Large intestine (tissue), 3 donors: Measurements from ENCODE around the gene COA7. TPM values are rescaled to one million over a fixed set of nuclear protein-coding genes. Genes with fewer than 3 reads are reported as not detected.
A peak's percentile ranks its signal among the peaks of the same experiment; 100 is the strongest.
"Not testable (repeated sequence)": the region's sequence is repeated elsewhere in the genome, so short reads cannot be mapped to it uniquely, and the experiment has no call there.

Experiments
- DNase-seq, 2 donors: peaks; one replicate each; pipeline versions ENCODE4 v3.0.0 to v3.0.0-alpha.2; 2013
- H3K27ac ChIP-seq: one replicate; pipeline ENCODE4 v1.5.1; 2013; ENCODE audit warnings: low read length
- H3K27me3 ChIP-seq: 2 replicates; pipeline ENCODE4 v1.6.1; 2013; ENCODE audit warnings: low read length; ENCODE audit not compliant: control insufficient read depth, insufficient read depth
- H3K36me3 ChIP-seq: 2 replicates; pipeline ENCODE4 v1.6.1; 2013; ENCODE audit warnings: low read length; ENCODE audit not compliant: control insufficient read depth, insufficient read depth
- H3K4me1 ChIP-seq: one replicate; pipeline ENCODE4 v1.6.1; 2013; ENCODE audit warnings: low read length; ENCODE audit not compliant: control insufficient read depth, insufficient read depth
- H3K4me3 ChIP-seq: one replicate; pipeline ENCODE4 v1.5.1; 2013; ENCODE audit warnings: low read length
- H3K9me3 ChIP-seq: one replicate; pipeline ENCODE4 v1.6.1; 2013; ENCODE audit warnings: mild to moderate bottlenecking, low read depth, low read length, moderate library complexity; ENCODE audit not compliant: control insufficient read depth
- WGBS: methylation state at CpG from one replicate; pipeline ENCODE4 v1.1.5; 2013; ENCODE audit warnings: low lambda C conversion rate; ENCODE audit not compliant: insufficient coverage; 5-methylcytosine and 5-hydroxymethylcytosine counted together
- polyA plus RNA-seq: library from polyadenylated mRNA; unstranded; fragments of 120-200 nt; gene quantifications from one replicate; pipeline ENCODE4 v1.2.1, GENCODE V29; 2013

Gene COA7
- polyA plus RNA-seq, 1 donor = 19.9 TPM

DNA sequence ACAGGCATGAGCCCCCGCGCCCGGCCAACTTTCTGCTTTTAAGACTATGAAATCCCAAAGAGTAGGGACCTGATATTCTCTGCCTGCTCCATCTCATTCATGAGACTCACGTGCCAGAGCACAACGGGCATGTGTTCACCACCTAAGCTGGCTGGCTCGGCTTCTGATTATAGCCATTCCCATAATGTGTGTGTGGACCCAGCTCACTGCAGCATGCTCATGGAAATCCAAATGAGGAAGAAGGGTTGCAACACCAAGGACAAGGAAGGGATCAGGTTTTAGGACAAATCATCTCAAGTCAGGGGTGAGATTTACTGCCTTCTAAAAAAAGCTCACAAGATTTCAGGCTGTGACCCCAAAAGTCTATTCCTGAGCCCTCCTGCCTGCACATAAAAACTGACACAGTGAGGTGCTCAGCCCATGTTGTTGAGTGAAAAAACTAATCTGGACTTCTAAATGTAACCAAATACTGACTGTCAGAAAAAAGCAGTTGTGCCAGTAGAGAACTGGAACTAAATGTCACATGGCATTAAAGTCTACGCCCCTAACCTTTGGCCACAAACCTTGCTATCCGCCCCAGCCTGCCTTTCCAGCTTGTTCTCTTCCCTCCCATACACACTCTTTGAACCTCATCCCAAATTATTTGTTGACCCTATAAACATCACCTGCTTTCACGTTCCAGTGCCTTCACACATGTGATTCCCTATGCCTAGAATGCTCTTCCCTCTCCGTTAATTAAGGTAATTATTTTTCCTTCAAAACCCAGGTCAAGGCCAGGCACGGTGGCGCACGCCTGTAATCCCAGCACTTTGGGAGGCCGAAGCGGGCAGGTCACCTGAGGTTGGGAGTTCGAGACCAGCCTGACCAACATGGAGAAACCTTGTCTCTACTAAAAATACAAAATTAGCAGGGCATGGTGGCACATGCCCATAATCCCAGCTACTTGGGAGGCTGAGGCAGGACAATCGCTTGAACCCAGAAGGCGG is 9.1 kb upstream of the COA7 start:
- WGBS = 42% methylated on average over 2 of the region's 18 CpGs
- Histone ChIP-seq H3K27ac (no peak overlapping the region), H3K4me3 (no peak overlapping the region), H3K27me3 (no peaks in the 10 kb centered on the region), H3K36me3 (no peaks in the 10 kb centered on the region), H3K4me1 (peaks cover 4% of the 10 kb centered on the region), H3K9me3 (peaks cover 2% of the 10 kb centered on the region)
- DNase-seq = peak in 1 of 2 donors; percentile 53

DNA sequence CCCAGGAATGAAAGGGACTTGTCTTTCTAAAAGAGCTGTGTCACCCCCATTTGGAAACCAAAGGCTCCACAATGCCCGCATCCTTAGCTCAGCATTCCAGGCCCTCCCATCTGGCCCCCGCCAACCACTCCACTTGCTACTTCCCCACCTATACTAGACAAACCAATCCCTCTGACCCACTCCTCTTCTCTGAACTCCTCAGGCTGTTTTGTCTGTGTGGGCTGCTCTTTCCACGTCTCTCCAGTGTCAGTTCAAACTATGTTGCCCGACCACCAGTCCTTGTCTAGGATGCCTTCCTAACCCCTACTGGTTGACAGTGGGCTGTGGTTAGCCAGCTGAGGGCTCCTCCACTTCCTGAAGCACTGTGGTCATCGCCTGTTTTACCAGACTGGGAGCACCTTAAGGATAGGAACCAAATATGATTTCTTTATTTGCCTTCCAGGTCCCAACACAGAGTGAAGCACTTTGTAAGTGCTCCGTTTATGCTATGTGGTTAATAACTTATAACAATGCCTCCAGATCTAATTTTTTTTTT is 8.1 kb upstream of the COA7 start:
- Histone ChIP-seq H3K27ac (no peak overlapping the region), H3K4me1 (peaks cover 4% of the 10 kb centered on the region)
- WGBS = 100% methylated on average over 1 of the region's 6 CpGs

DNA sequence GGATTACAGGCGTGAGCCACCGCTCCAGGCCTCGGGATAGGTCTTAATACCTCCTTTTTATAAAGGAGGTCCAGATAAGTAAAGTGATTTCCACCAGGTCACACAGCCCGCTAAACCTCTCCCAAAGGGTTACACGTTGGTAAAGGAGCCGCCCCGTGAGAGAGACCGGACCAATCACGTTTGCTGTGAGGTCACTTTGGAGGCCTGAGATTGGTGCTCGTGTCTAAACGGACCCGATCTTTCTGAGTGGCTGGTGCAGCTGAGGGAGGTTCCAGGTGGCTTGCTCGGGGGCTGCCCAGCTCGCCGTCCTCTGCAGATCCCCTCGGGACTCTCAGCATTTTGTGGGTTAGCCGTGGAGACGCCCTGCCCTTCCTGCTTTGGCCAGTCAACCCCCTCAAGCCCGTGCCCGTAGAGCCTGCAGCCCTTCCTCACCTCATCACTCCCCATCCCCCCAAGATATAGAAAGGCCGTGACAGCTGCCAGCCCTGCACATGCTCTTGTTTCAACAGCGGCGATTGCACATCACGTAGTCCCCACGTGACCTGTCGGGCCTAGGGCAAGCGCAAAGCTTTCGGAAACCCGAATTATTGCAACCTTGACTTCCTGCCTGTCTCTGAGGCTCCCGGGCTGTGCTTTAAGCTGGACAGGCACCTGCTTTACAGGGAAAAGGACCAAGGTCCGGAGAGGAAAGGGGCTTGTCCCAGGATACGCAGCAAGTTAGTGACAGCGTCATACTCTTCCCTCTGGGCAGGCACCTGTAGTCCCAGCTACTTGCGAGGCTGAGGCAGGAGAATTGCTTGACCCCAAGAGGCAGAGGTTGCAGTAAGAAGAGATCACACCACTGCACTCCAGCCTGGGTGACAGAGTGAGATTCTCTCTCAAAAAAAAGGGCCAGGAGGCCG is 5.0 kb upstream of the COA7 start:
- Histone ChIP-seq H3K27me3 (no peaks in the 10 kb centered on the region), H3K4me1 (peaks cover 4% of the 10 kb centered on the region), H3K4me3 (peak overlapping the region; percentile 47), H3K36me3 (no peaks in the 10 kb centered on the region), H3K27ac (peak overlapping the region; percentile 91), H3K9me3 (peaks cover 2% of the 10 kb centered on the region)
- no CpG with 5 or more reads among the region's 35 CpGs for WGBS
- DNase-seq = peak; percentile 91 to 98

More for the DNA sequence above, 8.1 kb upstream of the COA7 start:
- H3K9me3 ChIP-seq = peaks cover 2% of the 10 kb centered on the region
- no peaks in the 10 kb centered on the region for H3K36me3 ChIP-seq
- no peaks in the 10 kb centered on the region for H3K27me3 ChIP-seq
- DNase-seq = no peak
- no peak overlapping the region for H3K4me3 ChIP-seq

DNA sequence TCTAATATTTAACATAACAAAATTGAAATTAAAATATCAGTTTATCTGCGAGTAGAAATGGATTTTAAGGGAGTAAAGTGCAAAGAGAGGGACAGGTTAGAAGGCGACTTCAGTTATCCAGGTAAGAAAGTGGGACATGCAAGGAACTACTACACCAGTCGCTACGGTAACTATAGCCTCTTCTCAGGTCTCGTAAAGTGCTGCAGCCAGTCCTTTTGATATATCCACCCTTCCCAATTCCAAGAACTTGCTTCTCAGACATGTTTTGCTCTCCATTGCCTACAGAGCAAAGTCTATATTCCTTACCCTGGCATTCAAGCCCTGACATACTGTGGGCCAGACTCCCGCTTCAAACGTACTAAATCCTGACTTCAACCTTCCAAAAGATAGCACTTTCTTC is 2.5 kb downstream of the COA7 start:
- H3K27ac ChIP-seq = no peak overlapping the region
- 100% methylated on average over 4 of the region's 7 CpGs for WGBS

DNA sequence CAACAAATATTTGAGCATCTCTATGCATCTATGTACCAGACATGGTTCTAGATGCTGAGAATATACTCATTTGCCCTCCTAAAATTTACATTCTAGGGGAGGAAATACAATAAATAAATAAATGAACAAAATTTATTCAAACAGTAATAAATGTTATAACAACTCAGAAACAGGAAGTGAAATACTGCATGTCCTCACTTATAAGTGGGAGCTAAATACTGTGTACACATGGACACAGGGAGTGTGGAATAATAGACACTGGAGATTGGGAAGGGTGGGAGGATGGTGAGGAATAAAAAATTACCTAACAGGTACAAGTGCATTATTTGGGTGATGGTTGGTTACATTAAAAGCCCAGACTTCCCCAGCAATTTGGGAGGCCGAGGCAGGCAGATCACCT is 4.3 kb downstream of the COA7 start:
- Histone ChIP-seq H3K27me3 (no peaks in the 10 kb centered on the region), H3K4me1 (no peaks in the 10 kb centered on the region), H3K9me3 (no peaks in the 10 kb centered on the region), H3K27ac (no peak overlapping the region), H3K4me3 (no peak overlapping the region), H3K36me3 (peaks cover 26% of the 10 kb centered on the region)
- WGBS = no CpG with 5 or more reads among the region's 1 CpG
- no peak for DNase-seq

More for the DNA sequence above, 2.5 kb downstream of the COA7 start:
- peaks cover 23% of the 10 kb centered on the region for H3K36me3 ChIP-seq
- no peaks in the 10 kb centered on the region for H3K4me1 ChIP-seq
- no peak for DNase-seq
- no peaks in the 10 kb centered on the region for H3K27me3 ChIP-seq
- no peaks in the 10 kb centered on the region for H3K9me3 ChIP-seq
- H3K4me3 ChIP-seq = no peak overlapping the region

DNA sequence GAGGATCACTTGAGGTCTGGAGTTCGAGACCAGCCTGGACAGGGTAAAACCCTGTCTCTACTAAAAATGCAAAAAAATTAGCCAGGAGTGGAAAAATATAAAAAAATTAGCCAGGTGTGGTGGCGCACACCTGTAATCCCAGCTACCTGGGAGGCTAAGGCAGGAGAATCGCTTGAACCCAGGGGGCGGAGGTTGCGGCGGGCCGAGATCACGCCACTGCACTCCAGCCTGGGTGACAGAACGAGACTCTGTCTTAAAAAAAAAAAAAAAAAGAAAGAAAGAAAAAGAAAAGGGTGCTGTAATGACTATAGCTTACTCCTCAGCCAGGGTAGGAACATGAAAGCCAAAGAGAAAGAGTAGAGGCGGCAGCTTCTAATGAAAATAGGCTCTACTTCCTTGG is 4.8 kb downstream of the COA7 start:
- not testable (repeated sequence) for H3K27ac ChIP-seq, DNase-seq, H3K27me3 ChIP-seq, H3K9me3 ChIP-seq, H3K4me1 ChIP-seq, H3K4me3 ChIP-seq
- H3K36me3 ChIP-seq = peaks cover 29% of the 10 kb centered on the region
- no CpG with 5 or more reads among the region's 10 CpGs for WGBS

DNA sequence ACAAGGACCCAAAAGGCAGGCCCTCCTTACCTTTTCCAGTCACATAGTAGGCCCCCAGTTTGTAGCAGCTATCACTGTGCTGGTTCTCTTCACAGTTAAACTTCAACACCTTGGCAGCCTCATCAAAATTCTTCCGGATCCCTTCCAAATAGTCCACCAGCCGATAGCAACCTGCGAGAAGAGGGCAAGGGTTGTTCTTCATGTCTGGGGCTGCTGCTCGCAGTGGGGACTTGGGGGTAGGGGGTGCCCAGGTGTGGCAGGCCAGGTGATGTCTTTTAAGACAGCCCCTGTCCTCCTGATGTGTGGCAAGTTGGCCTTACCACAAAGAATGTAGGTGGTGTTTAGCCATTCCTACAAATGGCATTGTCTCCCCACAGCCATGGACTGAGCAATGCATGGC is 5.5 kb downstream of the COA7 start:
- no peak for DNase-seq
- Histone ChIP-seq H3K27ac (no peak overlapping the region), H3K9me3 (no peaks in the 10 kb centered on the region), H3K4me1 (no peaks in the 10 kb centered on the region), H3K36me3 (peaks cover 35% of the 10 kb centered on the region), H3K27me3 (no peaks in the 10 kb centered on the region), H3K4me3 (no peak overlapping the region)
- no CpG with 5 or more reads among the region's 4 CpGs for WGBS

DNA sequence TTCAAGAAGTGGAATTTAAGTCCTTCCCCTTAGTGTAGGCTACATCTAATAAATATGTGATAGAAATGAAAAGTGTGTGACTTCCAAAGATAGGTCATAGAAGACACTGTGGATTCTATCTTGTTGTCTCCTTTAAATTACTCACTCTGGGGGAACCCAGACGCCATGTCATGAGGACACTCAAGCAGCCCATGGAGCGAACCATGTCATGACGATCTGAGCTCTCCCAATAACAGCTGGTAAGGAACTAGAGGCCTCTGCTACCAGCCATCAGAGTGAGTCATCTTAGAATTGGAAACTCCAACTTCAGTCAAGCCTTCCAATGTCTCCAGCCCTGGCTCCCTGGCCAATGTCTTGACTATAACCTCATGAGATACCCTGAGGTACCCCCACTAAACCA is 6.3 kb downstream of the COA7 start:
- WGBS = no CpG with 5 or more reads among the region's 3 CpGs
- Histone ChIP-seq H3K9me3 (no peaks in the 10 kb centered on the region), H3K27ac (no peak overlapping the region), H3K4me3 (no peak overlapping the region), H3K27me3 (no peaks in the 10 kb centered on the region), H3K36me3 (peaks cover 44% of the 10 kb centered on the region), H3K4me1 (no peaks in the 10 kb centered on the region)
- no peak for DNase-seq

DNA sequence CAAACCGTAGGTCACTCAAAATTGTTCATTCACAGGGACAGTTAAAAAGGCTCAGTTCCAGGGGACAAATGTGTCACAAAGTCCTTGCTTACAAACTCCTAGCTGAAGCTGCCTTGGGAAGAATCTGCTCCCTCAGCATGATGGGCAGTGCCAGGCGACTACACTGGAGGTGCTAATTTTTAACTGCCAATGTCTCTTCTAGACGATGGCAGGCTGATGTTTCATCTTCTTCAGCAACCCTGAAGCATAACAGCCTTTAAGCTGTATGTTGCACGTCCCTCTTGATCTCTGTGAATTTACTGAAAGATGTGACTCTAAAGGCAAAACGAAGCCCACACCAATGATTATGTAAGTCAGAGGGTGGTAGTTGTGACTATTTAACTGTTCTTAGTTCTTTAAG is 11.3 kb downstream of the COA7 start:
- Histone ChIP-seq H3K36me3 (peaks cover 31% of the 10 kb centered on the region), H3K9me3 (peaks cover 5% of the 10 kb centered on the region), H3K4me1 (no peaks in the 10 kb centered on the region), H3K27me3 (no peaks in the 10 kb centered on the region), H3K4me3 (no peak overlapping the region), H3K27ac (no peak overlapping the region)
- 100% methylated on average over 2 of the region's 5 CpGs for WGBS
- no peak for DNase-seq

DNA sequence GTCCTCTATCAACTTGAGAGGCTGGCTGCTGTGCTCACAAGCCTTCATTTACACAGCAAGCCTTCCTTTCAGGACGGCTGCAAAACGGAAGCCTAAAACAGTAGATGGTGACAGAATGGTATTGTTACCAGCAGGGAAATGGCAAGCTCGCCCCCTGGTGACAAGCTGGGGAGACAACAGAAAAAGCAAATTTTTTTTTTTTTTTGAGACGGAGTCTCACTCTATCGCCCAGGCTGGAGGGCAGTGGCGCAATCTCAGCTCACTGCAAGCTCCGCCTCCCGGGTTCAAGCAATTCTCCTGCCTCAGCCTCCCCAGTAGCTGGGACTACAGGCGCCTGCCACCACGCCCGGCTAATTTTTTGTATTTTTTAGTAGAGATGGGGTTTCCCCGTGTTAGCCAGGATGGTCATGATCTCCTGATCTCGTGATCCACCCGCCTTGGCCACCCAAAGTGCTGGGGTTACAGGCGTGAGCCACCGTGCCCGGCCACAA is 11.8 kb downstream of the COA7 start:
- peak; percentile 52 to 54 for DNase-seq

More for the DNA sequence above, 11.8 kb downstream of the COA7 start:
- no CpG with 5 or more reads among the region's 17 CpGs for WGBS
- not testable (repeated sequence) for H3K9me3 ChIP-seq, H3K4me3 ChIP-seq, H3K27me3 ChIP-seq, H3K27ac ChIP-seq, H3K4me1 ChIP-seq
- H3K36me3 ChIP-seq = peaks cover 28% of the 10 kb centered on the region
